Suppressor macrophage (primary cell): ENCODE data around the gene FOXB1.

Experiments
- DNase-seq, 4 experiments: peaks; one replicate each; pipeline ENCODE4 v3.0.0-alpha.2; 2020 to 2022

FOXB1 gene

GRCh38 chr15:59998950-59999611, 5.0 kb upstream of the FOXB1 start:
- DNase-seq, result no peak

- no peak for DNase-seq
These were observed 4.4 kb upstream of the FOXB1 start for GRCh38 chr15:59999612-60000112.

GRCh38 chr15:60000113-60000823, 3.8 kb upstream of the FOXB1 start:
- DNase-seq, result no peak

- no peak for DNase-seq
These were observed 3.1 kb upstream of the FOXB1 start for GRCh38 chr15:60000824-60001609.

GRCh38 chr15:60001610-60002527, 2.2 kb upstream of the FOXB1 start:
- DNase-seq, result no peak

GRCh38 chr15:60002528-60003218, 1.4 kb upstream of the FOXB1 start:
- DNase-seq, result no peak

- no peak for DNase-seq
These were observed 685 bp upstream of the FOXB1 start for GRCh38 chr15:60003243-60004008.

GRCh38 chr15:60004846-60005351, 788 bp downstream of the FOXB1 start:
- DNase-seq, result peak; percentile 14 to 46 (median 26)

GRCh38 chr15:60005352-60006202, 1.5 kb downstream of the FOXB1 start:
- DNase-seq, result peak in 1 of 4 experiments; percentile 26

- peak; percentile 28 to 61 (median 52) for DNase-seq
These were observed 2.2 kb downstream of the FOXB1 start for GRCh38 chr15:60006203-60006862.

- no peak for DNase-seq
These were observed 2.8 kb downstream of the FOXB1 start for GRCh38 chr15:60006873-60007272.

GRCh38 chr15:60009124-60009960, 5.2 kb downstream of the FOXB1 start:
- DNase-seq, result no peak

GRCh38 chr15:60009980-60010732, 6.0 kb downstream of the FOXB1 start:
- no peak for DNase-seq

GRCh38 chr15:60010858-60011257, 6.7 kb downstream of the FOXB1 start:
- no peak for DNase-seq

GRCh38 chr15:60012695-60013094, 8.6 kb downstream of the FOXB1 start:
- no peak for DNase-seq

GRCh38 chr15:60017538-60018520, 13.7 kb downstream of the FOXB1 start:
- peak; percentile 65 to 93 (median 80) for DNase-seq
